ENCODE measurements around the gene ANKRD10.

DNA sequence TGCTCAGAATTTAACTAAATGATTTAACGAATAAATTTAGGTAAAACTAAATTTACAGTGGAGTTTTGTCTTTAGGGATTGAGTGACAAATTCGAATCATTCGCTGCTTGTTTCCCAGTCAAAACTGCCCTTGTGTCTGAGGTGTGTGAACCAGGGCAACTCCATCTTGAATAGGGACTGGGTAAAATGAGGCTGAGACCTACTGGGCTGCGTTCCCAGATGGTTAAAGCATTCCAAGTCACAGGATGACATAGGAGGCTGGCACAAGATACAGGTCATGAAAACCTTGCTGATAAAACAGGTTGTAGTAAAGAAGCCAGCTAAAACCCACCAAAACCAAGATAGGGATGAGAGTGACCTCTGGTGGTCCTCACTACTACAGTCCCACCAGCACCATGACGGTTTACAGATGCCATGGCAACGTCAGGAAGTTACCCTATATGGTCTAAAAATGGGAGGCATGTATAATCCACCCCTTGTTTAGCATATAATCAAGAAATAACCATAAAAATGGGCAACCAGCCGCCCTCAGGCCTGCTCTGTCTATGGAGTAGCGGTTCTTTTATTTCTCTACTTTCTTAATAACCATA, 10.2 kb upstream of the ANKRD10 start:
- TF ChIP-seq EZH2phosphoT487 (IDR thresholded peaks at IDR 0.05; ENCODE audit: unreplicated experiment) (no peak), POLR2AphosphoS5 (IDR thresholded peaks at IDR 0.05; ENCODE audit: low read depth) (no peak), ZNF114 (CRISPR knock-in tag; IDR thresholded peaks at IDR 0.05) (no peak), JUNB (IDR thresholded peaks at IDR 0.05; ENCODE audit: unreplicated experiment) (no peak), CREB1 (CRISPR knock-in tag; IDR thresholded peaks at IDR 0.05; ENCODE audit: low read depth) (no peak), EZH2 (IDR thresholded peaks at IDR 0.05; ENCODE audit: low read depth, unreplicated experiment) (no peak), STAT1 (IDR thresholded peaks at IDR 0.05; ENCODE audit: unreplicated experiment) (no peak)
- TF ChIP-seq, protein P1, sequence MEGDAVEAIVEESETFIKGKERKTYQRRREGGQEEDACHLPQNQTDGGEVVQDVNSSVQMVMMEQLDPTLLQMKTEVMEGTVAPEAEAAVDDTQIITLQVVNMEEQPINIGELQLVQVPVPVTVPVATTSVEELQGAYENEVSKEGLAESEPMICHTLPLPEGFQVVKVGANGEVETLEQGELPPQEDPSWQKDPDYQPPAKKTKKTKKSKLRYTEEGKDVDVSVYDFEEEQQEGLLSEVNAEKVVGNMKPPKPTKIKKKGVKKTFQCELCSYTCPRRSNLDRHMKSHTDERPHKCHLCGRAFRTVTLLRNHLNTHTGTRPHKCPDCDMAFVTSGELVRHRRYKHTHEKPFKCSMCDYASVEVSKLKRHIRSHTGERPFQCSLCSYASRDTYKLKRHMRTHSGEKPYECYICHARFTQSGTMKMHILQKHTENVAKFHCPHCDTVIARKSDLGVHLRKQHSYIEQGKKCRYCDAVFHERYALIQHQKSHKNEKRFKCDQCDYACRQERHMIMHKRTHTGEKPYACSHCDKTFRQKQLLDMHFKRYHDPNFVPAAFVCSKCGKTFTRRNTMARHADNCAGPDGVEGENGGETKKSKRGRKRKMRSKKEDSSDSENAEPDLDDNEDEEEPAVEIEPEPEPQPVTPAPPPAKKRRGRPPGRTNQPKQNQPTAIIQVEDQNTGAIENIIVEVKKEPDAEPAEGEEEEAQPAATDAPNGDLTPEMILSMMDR (conservative IDR thresholded peaks at IDR 0.05; ENCODE audit: low read depth in 2 of 2): peak; percentile 76 to 91
- TF ChIP-seq, protein P2, sequence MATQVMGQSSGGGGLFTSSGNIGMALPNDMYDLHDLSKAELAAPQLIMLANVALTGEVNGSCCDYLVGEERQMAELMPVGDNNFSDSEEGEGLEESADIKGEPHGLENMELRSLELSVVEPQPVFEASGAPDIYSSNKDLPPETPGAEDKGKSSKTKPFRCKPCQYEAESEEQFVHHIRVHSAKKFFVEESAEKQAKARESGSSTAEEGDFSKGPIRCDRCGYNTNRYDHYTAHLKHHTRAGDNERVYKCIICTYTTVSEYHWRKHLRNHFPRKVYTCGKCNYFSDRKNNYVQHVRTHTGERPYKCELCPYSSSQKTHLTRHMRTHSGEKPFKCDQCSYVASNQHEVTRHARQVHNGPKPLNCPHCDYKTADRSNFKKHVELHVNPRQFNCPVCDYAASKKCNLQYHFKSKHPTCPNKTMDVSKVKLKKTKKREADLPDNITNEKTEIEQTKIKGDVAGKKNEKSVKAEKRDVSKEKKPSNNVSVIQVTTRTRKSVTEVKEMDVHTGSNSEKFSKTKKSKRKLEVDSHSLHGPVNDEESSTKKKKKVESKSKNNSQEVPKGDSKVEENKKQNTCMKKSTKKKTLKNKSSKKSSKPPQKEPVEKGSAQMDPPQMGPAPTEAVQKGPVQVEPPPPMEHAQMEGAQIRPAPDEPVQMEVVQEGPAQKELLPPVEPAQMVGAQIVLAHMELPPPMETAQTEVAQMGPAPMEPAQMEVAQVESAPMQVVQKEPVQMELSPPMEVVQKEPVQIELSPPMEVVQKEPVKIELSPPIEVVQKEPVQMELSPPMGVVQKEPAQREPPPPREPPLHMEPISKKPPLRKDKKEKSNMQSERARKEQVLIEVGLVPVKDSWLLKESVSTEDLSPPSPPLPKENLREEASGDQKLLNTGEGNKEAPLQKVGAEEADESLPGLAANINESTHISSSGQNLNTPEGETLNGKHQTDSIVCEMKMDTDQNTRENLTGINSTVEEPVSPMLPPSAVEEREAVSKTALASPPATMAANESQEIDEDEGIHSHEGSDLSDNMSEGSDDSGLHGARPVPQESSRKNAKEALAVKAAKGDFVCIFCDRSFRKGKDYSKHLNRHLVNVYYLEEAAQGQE (IDR thresholded peaks at IDR 0.05; ENCODE audit: unreplicated experiment): no peak
- TF ChIP-seq, protein P3, sequence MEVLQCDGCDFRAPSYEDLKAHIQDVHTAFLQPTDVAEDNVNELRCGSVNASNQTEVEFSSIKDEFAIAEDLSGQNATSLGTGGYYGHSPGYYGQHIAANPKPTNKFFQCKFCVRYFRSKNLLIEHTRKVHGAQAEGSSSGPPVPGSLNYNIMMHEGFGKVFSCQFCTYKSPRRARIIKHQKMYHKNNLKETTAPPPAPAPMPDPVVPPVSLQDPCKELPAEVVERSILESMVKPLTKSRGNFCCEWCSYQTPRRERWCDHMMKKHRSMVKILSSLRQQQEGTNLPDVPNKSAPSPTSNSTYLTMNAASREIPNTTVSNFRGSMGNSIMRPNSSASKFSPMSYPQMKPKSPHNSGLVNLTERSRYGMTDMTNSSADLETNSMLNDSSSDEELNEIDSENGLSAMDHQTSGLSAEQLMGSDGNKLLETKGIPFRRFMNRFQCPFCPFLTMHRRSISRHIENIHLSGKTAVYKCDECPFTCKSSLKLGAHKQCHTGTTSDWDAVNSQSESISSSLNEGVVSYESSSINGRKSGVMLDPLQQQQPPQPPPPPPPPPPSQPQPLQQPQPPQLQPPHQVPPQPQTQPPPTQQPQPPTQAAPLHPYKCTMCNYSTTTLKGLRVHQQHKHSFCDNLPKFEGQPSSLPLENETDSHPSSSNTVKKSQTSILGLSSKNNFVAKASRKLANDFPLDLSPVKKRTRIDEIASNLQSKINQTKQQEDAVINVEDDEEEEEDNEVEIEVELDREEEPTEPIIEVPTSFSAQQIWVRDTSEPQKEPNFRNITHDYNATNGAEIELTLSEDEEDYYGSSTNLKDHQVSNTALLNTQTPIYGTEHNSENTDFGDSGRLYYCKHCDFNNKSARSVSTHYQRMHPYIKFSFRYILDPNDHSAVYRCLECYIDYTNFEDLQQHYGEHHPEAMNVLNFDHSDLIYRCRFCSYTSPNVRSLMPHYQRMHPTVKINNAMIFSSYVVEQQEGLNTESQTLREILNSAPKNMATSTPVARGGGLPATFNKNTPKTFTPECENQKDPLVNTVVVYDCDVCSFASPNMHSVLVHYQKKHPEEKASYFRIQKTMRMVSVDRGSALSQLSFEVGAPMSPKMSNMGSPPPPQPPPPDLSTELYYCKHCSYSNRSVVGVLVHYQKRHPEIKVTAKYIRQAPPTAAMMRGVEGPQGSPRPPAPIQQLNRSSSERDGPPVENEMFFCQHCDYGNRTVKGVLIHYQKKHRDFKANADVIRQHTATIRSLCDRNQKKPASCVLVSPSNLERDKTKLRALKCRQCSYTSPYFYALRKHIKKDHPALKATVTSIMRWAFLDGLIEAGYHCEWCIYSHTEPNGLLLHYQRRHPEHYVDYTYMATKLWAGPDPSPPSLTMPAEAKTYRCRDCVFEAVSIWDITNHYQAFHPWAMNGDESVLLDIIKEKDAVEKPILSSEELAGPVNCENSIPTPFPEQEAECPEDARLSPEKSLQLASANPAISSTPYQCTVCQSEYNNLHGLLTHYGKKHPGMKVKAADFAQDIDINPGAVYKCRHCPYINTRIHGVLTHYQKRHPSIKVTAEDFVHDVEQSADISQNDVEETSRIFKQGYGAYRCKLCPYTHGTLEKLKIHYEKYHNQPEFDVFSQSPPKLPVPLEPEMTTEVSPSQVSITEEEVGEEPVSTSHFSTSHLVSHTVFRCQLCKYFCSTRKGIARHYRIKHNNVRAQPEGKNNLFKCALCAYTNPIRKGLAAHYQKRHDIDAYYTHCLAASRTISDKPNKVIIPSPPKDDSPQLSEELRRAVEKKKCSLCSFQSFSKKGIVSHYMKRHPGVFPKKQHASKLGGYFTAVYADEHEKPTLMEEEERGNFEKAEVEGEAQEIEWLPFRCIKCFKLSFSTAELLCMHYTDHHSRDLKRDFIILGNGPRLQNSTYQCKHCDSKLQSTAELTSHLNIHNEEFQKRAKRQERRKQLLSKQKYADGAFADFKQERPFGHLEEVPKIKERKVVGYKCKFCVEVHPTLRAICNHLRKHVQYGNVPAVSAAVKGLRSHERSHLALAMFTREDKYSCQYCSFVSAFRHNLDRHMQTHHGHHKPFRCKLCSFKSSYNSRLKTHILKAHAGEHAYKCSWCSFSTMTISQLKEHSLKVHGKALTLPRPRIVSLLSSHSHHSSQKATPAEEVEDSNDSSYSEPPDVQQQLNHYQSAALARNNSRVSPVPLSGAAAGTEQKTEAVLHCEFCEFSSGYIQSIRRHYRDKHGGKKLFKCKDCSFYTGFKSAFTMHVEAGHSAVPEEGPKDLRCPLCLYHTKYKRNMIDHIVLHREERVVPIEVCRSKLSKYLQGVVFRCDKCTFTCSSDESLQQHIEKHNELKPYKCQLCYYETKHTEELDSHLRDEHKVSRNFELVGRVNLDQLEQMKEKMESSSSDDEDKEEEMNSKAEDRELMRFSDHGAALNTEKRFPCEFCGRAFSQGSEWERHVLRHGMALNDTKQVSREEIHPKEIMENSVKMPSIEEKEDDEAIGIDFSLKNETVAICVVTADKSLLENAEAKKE (CRISPR knock-in tag; IDR thresholded peaks at IDR 0.05): no peak
